ENCODE data around the gene ROR1.

The ROR1 gene

DNA sequence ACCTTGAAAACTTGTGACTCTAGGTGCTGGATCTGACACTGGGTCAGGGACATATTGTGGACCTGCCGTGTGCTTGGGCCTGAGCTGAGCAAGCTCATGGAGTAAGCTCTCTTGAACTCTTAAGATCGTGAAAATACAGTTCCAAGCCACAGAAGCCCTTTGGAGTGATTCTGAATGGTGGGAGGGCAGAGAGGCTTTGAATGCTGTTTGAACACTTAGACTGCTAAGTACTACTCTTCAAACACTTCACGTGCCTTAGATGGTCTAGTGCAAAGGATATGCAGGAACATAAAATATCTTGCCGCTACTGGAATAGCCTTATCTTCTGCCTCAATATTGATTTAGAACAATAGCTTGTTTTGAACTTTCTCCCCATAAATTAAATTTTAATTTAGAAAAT is 21.6 kb downstream of the ROR1 start (continued):
- TF ChIP-seq, protein P1, sequence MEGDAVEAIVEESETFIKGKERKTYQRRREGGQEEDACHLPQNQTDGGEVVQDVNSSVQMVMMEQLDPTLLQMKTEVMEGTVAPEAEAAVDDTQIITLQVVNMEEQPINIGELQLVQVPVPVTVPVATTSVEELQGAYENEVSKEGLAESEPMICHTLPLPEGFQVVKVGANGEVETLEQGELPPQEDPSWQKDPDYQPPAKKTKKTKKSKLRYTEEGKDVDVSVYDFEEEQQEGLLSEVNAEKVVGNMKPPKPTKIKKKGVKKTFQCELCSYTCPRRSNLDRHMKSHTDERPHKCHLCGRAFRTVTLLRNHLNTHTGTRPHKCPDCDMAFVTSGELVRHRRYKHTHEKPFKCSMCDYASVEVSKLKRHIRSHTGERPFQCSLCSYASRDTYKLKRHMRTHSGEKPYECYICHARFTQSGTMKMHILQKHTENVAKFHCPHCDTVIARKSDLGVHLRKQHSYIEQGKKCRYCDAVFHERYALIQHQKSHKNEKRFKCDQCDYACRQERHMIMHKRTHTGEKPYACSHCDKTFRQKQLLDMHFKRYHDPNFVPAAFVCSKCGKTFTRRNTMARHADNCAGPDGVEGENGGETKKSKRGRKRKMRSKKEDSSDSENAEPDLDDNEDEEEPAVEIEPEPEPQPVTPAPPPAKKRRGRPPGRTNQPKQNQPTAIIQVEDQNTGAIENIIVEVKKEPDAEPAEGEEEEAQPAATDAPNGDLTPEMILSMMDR (tag by site-specific recombination; IDR thresholded peaks at IDR 0.05): no peak
- TF ChIP-seq ZSCAN16 (tag by site-specific recombination; IDR thresholded peaks at IDR 0.05) (peak; percentile 84), OSR2 (tag by site-specific recombination; IDR thresholded peaks at IDR 0.05) (peak; percentile 67)

- CTCF ChIA-PET: interaction anchor here (0.6 to 1.1 kb wide), 3 partner anchors 67 to 386 kb away, joined by 3 to 5 read pairs (median 3); no protein-coding TSS in a partner anchor
- no peak overlapping the region for H3K27ac ChIP-seq (ENCODE audit: extremely low read depth, low read depth, low read length)
- TF ChIP-seq PRDM6 (tag by site-specific recombination; IDR thresholded peaks at IDR 0.05) (no peak), GLIS2 (tag by site-specific recombination; IDR thresholded peaks at IDR 0.05) (no peak), ZNF19 (tag by site-specific recombination; IDR thresholded peaks at IDR 0.05; ENCODE audit: low read depth) (no peak), GLI4 (tag by site-specific recombination; IDR thresholded peaks at IDR 0.05) (no peak), ZNF292 (tag by site-specific recombination; IDR thresholded peaks at IDR 0.05; ENCODE audit: borderline replicate concordance, low read depth) (no peak), ZNF518A (tag by site-specific recombination; conservative IDR thresholded peaks at IDR 0.05; ENCODE audit: low read depth) (no peak), ZNF660 (tag by site-specific recombination; IDR thresholded peaks at IDR 0.05) (no peak)
- TF ChIP-seq, protein P2, sequence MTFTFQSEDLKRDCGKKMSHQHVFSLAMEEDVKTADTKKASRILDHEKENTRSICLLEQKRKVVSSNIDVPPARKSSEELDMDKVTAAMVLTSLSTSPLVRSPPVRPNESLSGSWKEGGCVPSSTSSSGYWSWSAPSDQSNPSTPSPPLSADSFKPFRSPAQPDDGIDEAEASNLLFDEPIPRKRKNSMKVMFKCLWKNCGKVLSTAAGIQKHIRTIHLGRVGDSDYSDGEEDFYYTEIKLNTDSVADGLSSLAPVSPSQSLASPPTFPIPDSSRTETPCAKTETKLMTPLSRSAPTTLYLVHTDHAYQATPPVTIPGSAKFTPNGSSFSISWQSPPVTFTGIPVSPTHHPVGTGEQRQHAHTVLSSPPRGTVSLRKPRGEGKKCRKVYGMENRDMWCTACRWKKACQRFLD (tag by site-specific recombination; IDR thresholded peaks at IDR 0.05): no peak
- TF ChIP-seq, protein P3, sequence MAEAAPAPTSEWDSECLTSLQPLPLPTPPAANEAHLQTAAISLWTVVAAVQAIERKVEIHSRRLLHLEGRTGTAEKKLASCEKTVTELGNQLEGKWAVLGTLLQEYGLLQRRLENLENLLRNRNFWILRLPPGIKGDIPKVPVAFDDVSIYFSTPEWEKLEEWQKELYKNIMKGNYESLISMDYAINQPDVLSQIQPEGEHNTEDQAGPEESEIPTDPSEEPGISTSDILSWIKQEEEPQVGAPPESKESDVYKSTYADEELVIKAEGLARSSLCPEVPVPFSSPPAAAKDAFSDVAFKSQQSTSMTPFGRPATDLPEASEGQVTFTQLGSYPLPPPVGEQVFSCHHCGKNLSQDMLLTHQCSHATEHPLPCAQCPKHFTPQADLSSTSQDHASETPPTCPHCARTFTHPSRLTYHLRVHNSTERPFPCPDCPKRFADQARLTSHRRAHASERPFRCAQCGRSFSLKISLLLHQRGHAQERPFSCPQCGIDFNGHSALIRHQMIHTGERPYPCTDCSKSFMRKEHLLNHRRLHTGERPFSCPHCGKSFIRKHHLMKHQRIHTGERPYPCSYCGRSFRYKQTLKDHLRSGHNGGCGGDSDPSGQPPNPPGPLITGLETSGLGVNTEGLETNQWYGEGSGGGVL (tag by site-specific recombination; IDR thresholded peaks at IDR 0.05): no peak
- TF ChIP-seq, protein P4, sequence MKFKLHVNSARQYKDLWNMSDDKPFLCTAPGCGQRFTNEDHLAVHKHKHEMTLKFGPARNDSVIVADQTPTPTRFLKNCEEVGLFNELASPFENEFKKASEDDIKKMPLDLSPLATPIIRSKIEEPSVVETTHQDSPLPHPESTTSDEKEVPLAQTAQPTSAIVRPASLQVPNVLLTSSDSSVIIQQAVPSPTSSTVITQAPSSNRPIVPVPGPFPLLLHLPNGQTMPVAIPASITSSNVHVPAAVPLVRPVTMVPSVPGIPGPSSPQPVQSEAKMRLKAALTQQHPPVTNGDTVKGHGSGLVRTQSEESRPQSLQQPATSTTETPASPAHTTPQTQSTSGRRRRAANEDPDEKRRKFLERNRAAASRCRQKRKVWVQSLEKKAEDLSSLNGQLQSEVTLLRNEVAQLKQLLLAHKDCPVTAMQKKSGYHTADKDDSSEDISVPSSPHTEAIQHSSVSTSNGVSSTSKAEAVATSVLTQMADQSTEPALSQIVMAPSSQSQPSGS (tag by site-specific recombination; IDR thresholded peaks at IDR 0.05; ENCODE audit: low read depth): no peak
- no peak overlapping the region for H3K4me3 ChIP-seq (ENCODE audit: low read depth, low read length)
- H3K9me3 ChIP-seq (ENCODE audit: control insufficient read depth, insufficient read depth, low read depth, low read length): no peaks in the 10 kb centered on the region
- H3K36me3 ChIP-seq (ENCODE audit: control insufficient read depth in 2 of 2, insufficient read depth in 1 of 2, low read length in 2 of 2): no peaks in the 10 kb centered on the region
- POLR2A ChIA-PET: no interaction called here
- H3K4me1 ChIP-seq (ENCODE audit: control insufficient read depth, insufficient read depth, low read length): peaks cover 12% of the 10 kb centered on the region
These were observed 23.4 kb downstream of the ROR1 start for GRCh38 chr1:63797056-63797726.

All from HEK293 (cell line).